OCI-LY1 (cell line): ENCODE measurements around the gene FAM217B.

Experiments
- H2AFZ ChIP-seq: fragments of 200-600 bp; sonication (generic), shearing (Covaris generic); 2 replicates; pipeline ENCODE4 v1.6.0; 2014; ENCODE audit warnings: antibody characterized with exemption, mild to moderate bottlenecking, low read length
- H3F3A ChIP-seq: fragments of 200-600 bp; sonication (generic), shearing (Covaris generic); 2 replicates; pipeline ENCODE4 v1.6.0; 2014; ENCODE audit warnings: mild to moderate bottlenecking, antibody characterized with exemption, low read length, moderate library complexity; ENCODE audit not compliant: insufficient read depth
- H3K27ac ChIP-seq: fragments of 200-600 bp; sonication (generic); 2 replicates; pipeline ENCODE4 v1.5.1; 2014; ENCODE audit warnings: low read length, mixed run types, mild to moderate bottlenecking, low read depth; ENCODE audit not compliant: poor library complexity, severe bottlenecking
- H3K27me3 ChIP-seq: fragments of 200-600 bp; sonication (generic); 2 replicates; pipeline ENCODE4 v1.6.0; 2014; ENCODE audit warnings: antibody characterized with exemption, mild to moderate bottlenecking, low read length, moderate library complexity; ENCODE audit not compliant: insufficient read depth
- H3K36me3 ChIP-seq: fragments of 200-600 bp; sonication (generic); 2 replicates; pipeline ENCODE4 v1.6.1; 2014; ENCODE audit warnings: mild to moderate bottlenecking, antibody characterized with exemption, low read length, moderate library complexity, mixed read lengths; ENCODE audit not compliant: insufficient read depth
- H3K4me1 ChIP-seq: fragments of 200-600 bp; sonication (generic); 2 replicates; pipeline ENCODE4 v1.5.1; 2014; ENCODE audit warnings: mild to moderate bottlenecking, low read length, moderate library complexity; ENCODE audit not compliant: insufficient read depth, severe bottlenecking
- H3K4me2 ChIP-seq: fragments of 200-600 bp; sonication (generic), shearing (Covaris generic); 2 replicates; pipeline ENCODE4 v1.6.1; 2014; ENCODE audit warnings: low read length
- H3K4me3 ChIP-seq: fragments of 200-600 bp; sonication (generic); 2 replicates; pipeline ENCODE4 v1.5.1; 2014; ENCODE audit warnings: low read length, low read depth, mild to moderate bottlenecking, mixed read lengths; ENCODE audit not compliant: poor library complexity, severe bottlenecking
- H3K79me2 ChIP-seq: fragments of 200-600 bp; shearing (Covaris generic); 2 replicates; pipeline ENCODE4 v1.6.1; 2016; ENCODE audit warnings: mixed run types, low read length, mixed read lengths; ENCODE audit not compliant: insufficient read depth
- H3K9ac ChIP-seq: fragments of 200-600 bp; sonication (generic), shearing (Covaris generic); 2 replicates; pipeline ENCODE4 v1.6.1; 2014; ENCODE audit warnings: mild to moderate bottlenecking, low read length, mixed read lengths
- H3K9me2 ChIP-seq: fragments of 200-600 bp; sonication (generic), shearing (Covaris generic); 2 replicates; pipeline ENCODE4 v1.6.1; 2014; ENCODE audit warnings: low read depth, mild to moderate bottlenecking, low read length, mixed read lengths
- H3K9me3 ChIP-seq: fragments of 200-600 bp; shearing (Covaris generic); 2 replicates; pipeline ENCODE4 v1.6.1; 2014; ENCODE audit warnings: low read length, mixed read lengths
- H4K20me1 ChIP-seq: fragments of 200-600 bp; sonication (generic), shearing (Covaris generic); 2 replicates; pipeline ENCODE4 v1.6.0; 2016; ENCODE audit warnings: mild to moderate bottlenecking, low read length; ENCODE audit not compliant: insufficient read depth
- CTCF ChIP-seq: fragments of 200-600 bp; sonication (generic), shearing (Covaris generic); IDR thresholded peaks from 2 replicates; pipeline ENCODE4 v1.5.1; 2017; ENCODE audit warnings: mild to moderate bottlenecking, antibody characterized with exemption, low read length, moderate library complexity, mixed read lengths
- EZH2 ChIP-seq: fragments of 200-600 bp; sonication (generic), shearing (Covaris generic); IDR thresholded peaks from 2 replicates; pipeline ENCODE4 v1.8.0; 2017; ENCODE audit warnings: borderline replicate concordance, mixed run types, mild to moderate bottlenecking, antibody characterized with exemption, low read length, moderate library complexity, mixed read lengths

FAM217B gene

GRCh38 chr20:59932616-59933295, 7.4 kb upstream of the FAM217B start:
- Histone ChIP-seq H2AFZ (no peak overlapping the region), H3K4me3 (no peak overlapping the region), H3K27me3 (no peaks in the 10 kb centered on the region)

GRCh38 chr20:59933296-59933848, 6.8 kb upstream of the FAM217B start, which contains the start of gene SYCP2:
TSS of gene SYCP2 (minus strand) at chr20:59933637. CDS start at chr20:59922413, 11,224 bp downstream.
- Histone ChIP-seq H2AFZ (no peak within 1 kb of the TSS), H3K4me1 (peaks cover 12% of the 10 kb centered on the region), H3K4me3 (no peak within 1 kb of the TSS)

More at GRCh38 chr20:59932616-59933295, 7.4 kb upstream of the FAM217B start:
- Histone ChIP-seq H3K4me2 (no peak overlapping the region), H3K79me2 (no peaks in the 10 kb centered on the region), H3K36me3 (no peaks in the 10 kb centered on the region), H3K9me2 (no peaks in the 10 kb centered on the region), H3K4me1 (peaks cover 6% of the 10 kb centered on the region), H3K9ac (no peak overlapping the region), H3K9me3 (no peaks in the 10 kb centered on the region), H4K20me1 (no peaks in the 10 kb centered on the region), H3K27ac (no peak overlapping the region), H3F3A (no peaks in the 10 kb centered on the region)
- TF ChIP-seq CTCF (no peak), EZH2 (no peak)

GRCh38 chr20:59933849-59934585, 6.2 kb upstream of the FAM217B start:
- H3K27ac ChIP-seq, result no peak overlapping the region
- TF ChIP-seq CTCF (no peak), EZH2 (no peak)
- H2AFZ ChIP-seq, result no peak overlapping the region
- no peaks in the 10 kb centered on the region for H3K36me3 ChIP-seq
- no peak overlapping the region for H3K9ac ChIP-seq
- H3K9me2 ChIP-seq, result no peaks in the 10 kb centered on the region
- no peaks in the 10 kb centered on the region for H3K79me2 ChIP-seq
- no peak overlapping the region for H3K4me2 ChIP-seq
- H3K4me3 ChIP-seq, result no peak overlapping the region
- peaks cover 18% of the 10 kb centered on the region for H3K4me1 ChIP-seq
- H3K9me3 ChIP-seq, result no peaks in the 10 kb centered on the region
- no peaks in the 10 kb centered on the region for H3K27me3 ChIP-seq
- H3F3A ChIP-seq, result no peaks in the 10 kb centered on the region
- H4K20me1 ChIP-seq, result no peaks in the 10 kb centered on the region

More at GRCh38 chr20:59933296-59933848, 6.8 kb upstream of the FAM217B start, which contains the start of gene SYCP2:
- H3K9me2 ChIP-seq, result no peaks in the 10 kb centered on the region
- H3K79me2 ChIP-seq, result no peaks in the 10 kb centered on the region
- no peaks in the 10 kb centered on the region for H3K27me3 ChIP-seq
- H3K27ac ChIP-seq, result no peak within 1 kb of the TSS
- no peaks in the 10 kb centered on the region for H4K20me1 ChIP-seq
- H3K36me3 ChIP-seq, result no peaks in the 10 kb centered on the region
- no peak within 1 kb of the TSS for H3K9ac ChIP-seq
- TF ChIP-seq CTCF (no peak), EZH2 (no peak)
- H3K9me3 ChIP-seq, result no peaks in the 10 kb centered on the region
- H3K4me2 ChIP-seq, result no peak within 1 kb of the TSS
- no peaks in the 10 kb centered on the region for H3F3A ChIP-seq
